CD8-positive, alpha-beta memory T cell (primary cell): Measurements from ENCODE around the gene LSAMP. TPM values are rescaled to one million over a fixed set of nuclear protein-coding genes. Genes with fewer than 3 reads are reported as not detected.

Source experiments
- CTCF ChIA-PET: fragments of 350-600 bp; sonication (Branson Sonifier 250); formaldehyde crosslinking; loops from one replicate; lab custom pipeline; 2021; ENCODE audit warnings: antibody characterized with exemption; lab: Charles Lee
- POLR2A ChIA-PET: fragments of 350-600 bp; sonication (Branson Sonifier 250); formaldehyde crosslinking; loops from one replicate; lab custom pipeline; 2021; ENCODE audit warnings: antibody characterized with exemption; lab: Charles Lee
- DNase-seq, 5 donors: peaks; one replicate each; pipeline versions ENCODE4 v3.0.0 to v3.0.0-alpha.2; 2020 to 2022; ENCODE audit warnings: mixed read lengths in 1 of 5
- H3K27ac ChIP-seq: one replicate; pipeline ENCODE4 v1.7.0; 2013; ENCODE audit warnings: low read depth, mild to moderate bottlenecking, low read length, moderate library complexity
- H3K27me3 ChIP-seq: 2 replicates; pipeline ENCODE4 v1.7.0; 2013; ENCODE audit warnings: low read length, mild to moderate bottlenecking; ENCODE audit not compliant: insufficient read depth, poor library complexity, severe bottlenecking
- H3K36me3 ChIP-seq: 2 replicates; pipeline ENCODE4 v1.7.0; 2013; ENCODE audit warnings: mild to moderate bottlenecking, low read length, moderate library complexity; ENCODE audit not compliant: insufficient read depth
- H3K4me1 ChIP-seq: 2 replicates; pipeline ENCODE4 v1.7.0; 2013; ENCODE audit warnings: mild to moderate bottlenecking, low read length, moderate library complexity; ENCODE audit not compliant: insufficient read depth
- H3K4me3 ChIP-seq: 2 replicates; pipeline ENCODE4 v1.7.0; 2013; ENCODE audit warnings: mild to moderate bottlenecking, low read length
- H3K9me3 ChIP-seq: 2 replicates; pipeline ENCODE4 v1.7.0; 2013; ENCODE audit warnings: mild to moderate bottlenecking, low read length
- H3K27ac Mint-ChIP-seq, 8 donors: one replicate each; pipeline ENCODE4 v1.8.0; 2020 to 2021; ENCODE audit warnings: mixed read lengths in 8 of 8, mild to moderate bottlenecking in 6 of 8, inconsistent platforms in 3 of 8, moderate library complexity in 3 of 8
- H3K27me3 Mint-ChIP-seq, 2 donors: one replicate each; pipeline ENCODE4 v1.8.0; 2020 to 2021; ENCODE audit warnings: mixed read lengths in 2 of 2, mild to moderate bottlenecking in 1 of 2, moderate library complexity in 1 of 2
- H3K36me3 Mint-ChIP-seq, 3 donors: one replicate each; pipeline ENCODE4 v1.8.0; 2020 to 2021; ENCODE audit warnings: mixed read lengths in 3 of 3, inconsistent platforms in 1 of 3, mild to moderate bottlenecking in 1 of 3
- H3K4me1 Mint-ChIP-seq, 3 donors: one replicate each; pipeline ENCODE4 v1.8.0; 2020 to 2021; ENCODE audit warnings: mixed read lengths in 3 of 3, inconsistent platforms in 1 of 3, mild to moderate bottlenecking in 1 of 3
- H3K4me3 Mint-ChIP-seq, 7 donors: one replicate each; pipeline ENCODE4 v1.8.0; 2020 to 2021; ENCODE audit warnings: mixed read lengths in 7 of 7, mild to moderate bottlenecking in 6 of 7, moderate library complexity in 4 of 7, inconsistent platforms in 2 of 7
- H3K9me3 Mint-ChIP-seq, 5 donors: one replicate each; pipeline ENCODE4 v1.8.0; 2020 to 2022; ENCODE audit warnings: mixed read lengths in 5 of 5, mild to moderate bottlenecking in 3 of 5, moderate library complexity in 2 of 5, inconsistent platforms in 1 of 5
- polyA plus RNA-seq: library from polyadenylated mRNA; unstranded; fragments of 300-500 nt; fragmentation: Illumina TruSeq; gene quantifications from one replicate; pipeline ENCODE4 v1.2.3, GENCODE V29; 2021
- total RNA-seq, 2 experiments: library from RNA; stranded (reverse); gene quantifications; one replicate each; pipeline ENCODE4 v1.2.3, GENCODE V29; 2021

The LSAMP gene
- total and polyA plus RNA-seq, 3 experiments from 2014 or later = not detected

GRCh38 chr3:116443191-116443661 is 2.1 kb downstream of the LSAMP start:
- POLR2A ChIA-PET = no interaction called here
- CTCF ChIA-PET = no interaction called here

DNA sequence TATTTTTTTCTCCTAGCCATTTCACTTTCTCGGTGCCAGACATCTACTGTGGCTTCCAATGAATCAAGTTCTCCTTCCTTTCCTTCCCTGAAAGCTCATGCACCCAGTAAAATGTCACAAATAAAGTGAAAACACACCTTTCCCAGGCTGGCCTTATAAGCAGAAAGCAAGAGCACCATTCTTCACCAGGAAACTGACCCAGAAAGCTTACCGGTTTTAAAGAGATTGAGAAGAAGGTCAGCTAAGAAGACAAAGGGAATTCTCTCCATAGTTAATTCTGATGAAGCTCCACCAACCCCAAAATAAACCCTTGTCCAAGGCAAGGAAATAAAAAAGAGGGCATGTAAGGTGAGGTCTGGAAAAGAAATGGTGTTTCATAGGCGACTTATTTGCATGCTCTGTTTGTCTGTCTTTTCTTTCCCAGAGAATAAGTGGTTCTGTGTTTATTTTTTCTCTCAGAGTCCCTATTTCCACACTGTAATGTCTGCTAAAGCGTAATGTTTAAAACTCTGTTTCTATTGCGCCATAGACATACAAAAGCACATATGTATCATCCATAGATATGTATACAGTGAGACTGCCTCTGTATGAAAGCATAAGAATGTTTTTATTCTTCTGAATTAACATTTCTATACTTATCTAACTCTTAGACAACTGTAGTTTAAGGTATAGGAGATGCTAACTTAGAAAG is 2.8 kb downstream of the LSAMP start:
- Histone ChIP-seq H3K36me3 (no peaks in the 10 kb centered on the region), H3K27me3 (no peaks in the 10 kb centered on the region), H3K4me3 (no peak overlapping the region), H3K9me3 (no peaks in the 10 kb centered on the region), H3K27ac (no peak overlapping the region), H3K4me1 (no peaks in the 10 kb centered on the region)
- Mint-ChIP-seq H3K9me3 (peaks cover 4 to 12% (median 5%) of the 10 kb centered on the region in 5 donors), H3K27ac (no peak overlapping the region), H3K27me3 (no peaks in the 10 kb centered on the region), H3K4me1 (no peaks in the 10 kb centered on the region), H3K36me3 (no peaks in the 10 kb centered on the region), H3K4me3 (no peak overlapping the region)
- no peak for DNase-seq
- CTCF ChIA-PET = no interaction called here
- POLR2A ChIA-PET = no interaction called here

More at GRCh38 chr3:116443191-116443661, 2.1 kb downstream of the LSAMP start:
- Histone ChIP-seq H3K9me3 (no peaks in the 10 kb centered on the region), H3K4me3 (no peak overlapping the region), H3K36me3 (no peaks in the 10 kb centered on the region), H3K4me1 (no peaks in the 10 kb centered on the region), H3K27ac (no peak overlapping the region), H3K27me3 (no peaks in the 10 kb centered on the region)
- DNase-seq = no peak
- H3K4me1 Mint-ChIP-seq = no peaks in the 10 kb centered on the region
- H3K27ac Mint-ChIP-seq = no peak overlapping the region
- H3K4me3 Mint-ChIP-seq = no peak overlapping the region
- H3K27me3 Mint-ChIP-seq = no peaks in the 10 kb centered on the region
- peaks cover 4 to 14% (median 6%) of the 10 kb centered on the region in 5 donors for H3K9me3 Mint-ChIP-seq
- no peaks in the 10 kb centered on the region for H3K36me3 Mint-ChIP-seq

GRCh38 chr3:116441652-116442051 is 3.6 kb downstream of the LSAMP start:
- no peaks in the 10 kb centered on the region for H3K36me3 Mint-ChIP-seq
- H3K27me3 Mint-ChIP-seq = no peaks in the 10 kb centered on the region
- no peak overlapping the region for H3K4me3 Mint-ChIP-seq
- H3K4me1 Mint-ChIP-seq = no peaks in the 10 kb centered on the region
- H3K4me1 ChIP-seq = no peaks in the 10 kb centered on the region
- no peaks in the 10 kb centered on the region for H3K27me3 ChIP-seq
- CTCF ChIA-PET = no interaction called here
- no peak for DNase-seq
- H3K27ac ChIP-seq = no peak overlapping the region
- no peak overlapping the region for H3K27ac Mint-ChIP-seq
- POLR2A ChIA-PET = no interaction called here
- H3K4me3 ChIP-seq = no peak overlapping the region
- H3K36me3 ChIP-seq = no peaks in the 10 kb centered on the region
- no peaks in the 10 kb centered on the region for H3K9me3 ChIP-seq
- peaks cover 0 to 12% (median 5%) of the 10 kb centered on the region in 5 donors for H3K9me3 Mint-ChIP-seq

DNA sequence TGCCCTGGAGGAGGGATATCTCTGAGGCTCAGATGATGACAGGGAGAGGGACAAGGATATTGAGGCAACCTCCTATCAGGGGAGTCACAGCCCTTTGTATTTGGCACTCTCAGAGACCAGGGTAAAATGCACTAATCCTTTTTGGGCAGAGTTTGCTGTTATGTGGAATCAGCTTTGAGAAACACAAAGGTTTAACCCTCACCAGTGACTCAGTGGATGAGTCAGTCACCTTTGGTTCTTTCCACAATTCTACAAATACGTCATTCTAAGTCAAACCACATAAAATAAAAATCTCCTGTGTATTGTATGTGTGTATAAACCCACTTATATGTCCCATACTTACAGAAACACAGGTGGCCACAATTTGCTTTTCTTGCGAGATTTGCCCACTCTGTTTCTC is 5.1 kb downstream of the LSAMP start:
- POLR2A ChIA-PET = no interaction called here
- Histone ChIP-seq H3K9me3 (no peaks in the 10 kb centered on the region), H3K36me3 (no peaks in the 10 kb centered on the region), H3K4me1 (no peaks in the 10 kb centered on the region), H3K27me3 (no peaks in the 10 kb centered on the region), H3K27ac (no peak overlapping the region), H3K4me3 (no peak overlapping the region)
- Mint-ChIP-seq H3K27me3 (no peaks in the 10 kb centered on the region), H3K9me3 (peaks cover 0 to 10% (median 3%) of the 10 kb centered on the region in 5 donors), H3K36me3 (no peaks in the 10 kb centered on the region), H3K27ac (no peak overlapping the region), H3K4me1 (no peaks in the 10 kb centered on the region), H3K4me3 (no peak overlapping the region)
- CTCF ChIA-PET = no interaction called here
- no peak for DNase-seq

DNA sequence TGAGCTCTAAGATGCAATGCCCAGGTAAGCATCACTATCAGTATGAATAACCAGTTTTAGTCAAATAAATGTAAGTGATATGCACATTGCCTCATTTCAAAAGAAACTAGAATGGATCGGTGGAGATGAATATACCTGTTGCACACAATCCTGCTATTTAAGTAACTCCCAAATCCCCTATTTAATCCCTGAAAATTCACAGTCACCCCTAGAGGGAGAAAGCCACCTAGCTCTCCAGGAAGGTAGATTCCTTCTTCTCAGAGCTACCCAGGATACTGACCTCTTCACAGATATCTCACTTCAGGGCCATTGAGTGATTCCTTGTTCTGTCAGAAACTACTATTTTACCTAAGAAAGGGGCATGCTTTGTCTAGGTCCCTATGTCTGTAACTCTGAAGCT is 11.7 kb downstream of the LSAMP start:
- H3K36me3 Mint-ChIP-seq = no peaks in the 10 kb centered on the region
- H3K27me3 Mint-ChIP-seq = no peaks in the 10 kb centered on the region
- no peak for DNase-seq

DNA sequence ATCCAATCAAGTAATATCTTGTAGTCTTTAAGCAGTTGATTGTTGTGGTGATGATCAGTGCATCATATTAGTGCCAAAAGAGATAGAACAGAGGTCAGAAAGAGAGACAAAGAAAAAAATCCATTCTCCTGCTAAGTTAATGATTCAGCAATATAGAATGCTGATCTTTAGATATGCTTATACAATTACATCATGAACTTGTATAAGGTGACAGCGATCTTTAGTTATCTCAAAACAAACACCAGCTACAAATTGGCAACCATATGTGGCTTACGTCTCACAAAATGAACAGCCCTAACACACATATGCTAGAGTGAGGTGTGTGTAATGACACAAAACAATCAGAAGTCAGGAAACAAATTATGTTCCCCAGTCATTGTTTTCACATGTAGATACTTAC is 12.5 kb downstream of the LSAMP start:
- Mint-ChIP-seq H3K9me3 (peaks cover 0 to 13% (median 3%) of the 10 kb centered on the region in 5 donors), H3K36me3 (no peaks in the 10 kb centered on the region), H3K4me1 (no peaks in the 10 kb centered on the region), H3K27me3 (no peaks in the 10 kb centered on the region), H3K4me3 (no peak overlapping the region), H3K27ac (no peak overlapping the region)
- H3K27ac ChIP-seq = no peak overlapping the region
- POLR2A ChIA-PET = no interaction called here
- H3K27me3 ChIP-seq = no peaks in the 10 kb centered on the region
- DNase-seq = no peak
- H3K9me3 ChIP-seq = no peaks in the 10 kb centered on the region
- H3K36me3 ChIP-seq = no peaks in the 10 kb centered on the region
- CTCF ChIA-PET = no interaction called here
- no peaks in the 10 kb centered on the region for H3K4me1 ChIP-seq
- H3K4me3 ChIP-seq = no peak overlapping the region

More for the DNA sequence above, 11.7 kb downstream of the LSAMP start:
- no peaks in the 10 kb centered on the region for H3K4me1 Mint-ChIP-seq
- CTCF ChIA-PET = no interaction called here
- POLR2A ChIA-PET = no interaction called here
- H3K27ac Mint-ChIP-seq = no peak overlapping the region
- Histone ChIP-seq H3K27me3 (no peaks in the 10 kb centered on the region), H3K4me3 (no peak overlapping the region), H3K27ac (no peak overlapping the region), H3K9me3 (no peaks in the 10 kb centered on the region), H3K4me1 (no peaks in the 10 kb centered on the region), H3K36me3 (no peaks in the 10 kb centered on the region)
- H3K9me3 Mint-ChIP-seq = peaks cover 0 to 10% (median 3%) of the 10 kb centered on the region in 5 donors
- no peak overlapping the region for H3K4me3 Mint-ChIP-seq

DNA sequence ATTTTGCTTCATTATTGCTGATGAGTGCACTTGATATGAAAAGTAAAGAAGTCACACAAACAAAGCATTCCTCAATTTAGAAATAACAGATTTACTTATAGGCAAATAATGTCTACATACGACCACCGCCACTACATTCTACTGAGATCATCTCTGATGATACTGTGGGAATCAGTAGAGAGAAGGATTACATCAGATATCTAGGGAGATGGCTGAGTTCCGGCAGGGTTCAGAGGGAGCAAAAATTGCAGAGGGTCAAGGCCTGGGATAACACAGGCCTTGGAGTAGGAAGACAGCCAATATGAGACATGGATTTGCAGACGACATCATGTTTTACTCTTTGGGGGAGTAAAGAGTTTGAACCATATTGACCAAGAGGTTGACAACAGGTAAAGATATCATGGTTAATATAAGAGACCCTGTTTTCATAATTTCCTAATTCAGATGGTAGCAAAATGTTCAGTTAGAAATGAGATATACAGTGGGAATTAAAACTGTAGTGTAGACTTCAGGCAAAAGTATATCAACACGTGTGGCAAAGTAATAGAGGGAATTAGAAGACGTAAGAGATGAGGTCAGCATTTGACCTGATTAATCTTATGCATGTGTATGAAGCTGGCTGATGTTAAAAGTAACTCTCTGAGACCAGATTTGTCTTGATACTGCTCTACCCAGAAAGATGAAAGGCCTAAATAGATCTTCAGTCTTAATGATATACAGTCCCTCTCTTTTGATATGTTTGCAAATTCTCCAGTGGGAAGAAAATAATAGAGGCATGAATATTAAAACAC is 15.6 kb downstream of the LSAMP start:
- no peaks in the 10 kb centered on the region for H3K9me3 ChIP-seq
- Mint-ChIP-seq H3K27ac (no peak overlapping the region), H3K9me3 (peaks cover 0 to 18% (median 4%) of the 10 kb centered on the region in 5 donors), H3K36me3 (no peaks in the 10 kb centered on the region), H3K4me3 (no peak overlapping the region), H3K27me3 (no peaks in the 10 kb centered on the region), H3K4me1 (no peaks in the 10 kb centered on the region)
- no peak for DNase-seq
- no peaks in the 10 kb centered on the region for H3K36me3 ChIP-seq
- no peaks in the 10 kb centered on the region for H3K4me1 ChIP-seq
- H3K27me3 ChIP-seq = no peaks in the 10 kb centered on the region
- H3K27ac ChIP-seq = no peak overlapping the region
- POLR2A ChIA-PET = no interaction called here
- H3K4me3 ChIP-seq = no peak overlapping the region
- CTCF ChIA-PET = no interaction called here

DNA sequence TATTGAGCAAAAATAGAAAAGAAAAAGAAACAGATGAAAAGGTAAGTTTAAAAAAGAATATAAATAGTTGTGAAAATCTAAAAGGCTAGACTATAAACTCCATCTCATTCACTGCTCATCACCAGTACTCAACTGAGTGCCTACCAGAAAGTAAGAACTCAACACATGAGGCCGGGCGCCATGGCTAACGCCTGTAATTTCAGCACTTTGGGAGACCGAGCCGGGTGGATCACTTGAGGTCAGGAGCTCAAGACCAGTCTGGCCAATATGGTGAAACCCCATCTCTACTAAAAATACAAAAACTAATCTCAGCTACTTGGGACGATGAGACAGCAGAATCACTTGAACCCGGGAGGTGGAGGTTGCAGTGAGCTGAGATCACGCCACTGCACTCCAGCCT is 19.3 kb downstream of the LSAMP start:
- no peak overlapping the region for H3K4me3 Mint-ChIP-seq
- peaks cover 0 to 17% (median 4%) of the 10 kb centered on the region in 5 donors for H3K9me3 Mint-ChIP-seq
- H3K27me3 Mint-ChIP-seq = no peaks in the 10 kb centered on the region
- no peak overlapping the region for H3K27ac Mint-ChIP-seq
- no peak for DNase-seq
- no peak overlapping the region for H3K4me3 ChIP-seq
- no peaks in the 10 kb centered on the region for H3K27me3 ChIP-seq
- no peaks in the 10 kb centered on the region for H3K4me1 ChIP-seq
- H3K36me3 ChIP-seq = no peaks in the 10 kb centered on the region
- no peak overlapping the region for H3K27ac ChIP-seq
- no peaks in the 10 kb centered on the region for H3K4me1 Mint-ChIP-seq
- H3K36me3 Mint-ChIP-seq = no peaks in the 10 kb centered on the region
- H3K9me3 ChIP-seq = no peaks in the 10 kb centered on the region
- ChIA-PET CTCF (interaction anchor here (0.7 kb wide), 1 partner anchor 104 kb away, joined by 4 read pairs; no protein-coding TSS in a partner anchor), POLR2A (no interaction called here)
